Omental fat pad (tissue), 4 donors: ENCODE data around the gene STIMATE. TPM values are rescaled to one million over a fixed set of nuclear protein-coding genes. Genes with fewer than 3 reads are reported as not detected.

Source experiments
- ATAC-seq: fragments of 150-250 bp; one replicate; pipeline ENCODE4 v1.9.1; 2016; ENCODE audit warnings: mild to moderate bottlenecking, moderate library complexity; ENCODE audit not compliant: low FRiP score
- DNase-seq: peaks from one replicate; pipeline ENCODE4 v3.0.0-alpha.2; 2019; ENCODE audit warnings: low spot score
- total RNA-seq, 4 donors: library from RNA; depleted of rRNA; stranded (reverse); fragments of >200 nt; gene quantifications; one replicate each; pipeline ENCODE4 v1.1.0, GENCODE V29; 2016
- TF ChIP-seq, protein P1 (sequence below), 3 donors: fragments of 450-650 bp; IDR thresholded peaks; one replicate each; pipeline ENCODE4 v1.5.1; 2016 to 2017; ENCODE audit warnings: antibody characterized with exemption in 3 of 3, mild to moderate bottlenecking in 3 of 3, moderate library complexity in 2 of 3

The STIMATE gene
- total RNA-seq, 4 donors from 2014 or later, result 15.1 to 34.7 (median 18.8) TPM

DNA sequence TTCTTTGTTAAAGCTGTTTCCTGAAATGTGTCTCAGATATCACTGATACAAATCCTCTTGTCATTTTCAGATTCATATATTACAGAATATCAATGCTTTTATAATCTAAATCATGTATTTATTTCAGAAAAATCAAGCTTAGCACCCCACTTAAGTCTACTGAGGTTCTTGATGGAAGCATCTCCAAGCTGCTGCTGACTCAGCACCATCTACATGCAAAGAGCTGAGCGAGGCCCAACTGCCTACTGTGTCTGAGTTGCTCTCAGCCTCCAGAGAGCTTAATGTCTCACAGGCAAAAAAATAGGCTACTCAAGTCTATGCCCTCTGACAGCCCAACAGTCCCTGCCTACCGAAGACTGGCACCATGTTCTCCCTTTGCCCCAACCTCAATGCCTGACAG lies 29.2 kb upstream of the STIMATE start:
- no peak for ATAC-seq
- TF ChIP-seq, protein P1, sequence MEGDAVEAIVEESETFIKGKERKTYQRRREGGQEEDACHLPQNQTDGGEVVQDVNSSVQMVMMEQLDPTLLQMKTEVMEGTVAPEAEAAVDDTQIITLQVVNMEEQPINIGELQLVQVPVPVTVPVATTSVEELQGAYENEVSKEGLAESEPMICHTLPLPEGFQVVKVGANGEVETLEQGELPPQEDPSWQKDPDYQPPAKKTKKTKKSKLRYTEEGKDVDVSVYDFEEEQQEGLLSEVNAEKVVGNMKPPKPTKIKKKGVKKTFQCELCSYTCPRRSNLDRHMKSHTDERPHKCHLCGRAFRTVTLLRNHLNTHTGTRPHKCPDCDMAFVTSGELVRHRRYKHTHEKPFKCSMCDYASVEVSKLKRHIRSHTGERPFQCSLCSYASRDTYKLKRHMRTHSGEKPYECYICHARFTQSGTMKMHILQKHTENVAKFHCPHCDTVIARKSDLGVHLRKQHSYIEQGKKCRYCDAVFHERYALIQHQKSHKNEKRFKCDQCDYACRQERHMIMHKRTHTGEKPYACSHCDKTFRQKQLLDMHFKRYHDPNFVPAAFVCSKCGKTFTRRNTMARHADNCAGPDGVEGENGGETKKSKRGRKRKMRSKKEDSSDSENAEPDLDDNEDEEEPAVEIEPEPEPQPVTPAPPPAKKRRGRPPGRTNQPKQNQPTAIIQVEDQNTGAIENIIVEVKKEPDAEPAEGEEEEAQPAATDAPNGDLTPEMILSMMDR (IDR thresholded peaks at IDR 0.05), result no peak
- DNase-seq, result no peak

DNA sequence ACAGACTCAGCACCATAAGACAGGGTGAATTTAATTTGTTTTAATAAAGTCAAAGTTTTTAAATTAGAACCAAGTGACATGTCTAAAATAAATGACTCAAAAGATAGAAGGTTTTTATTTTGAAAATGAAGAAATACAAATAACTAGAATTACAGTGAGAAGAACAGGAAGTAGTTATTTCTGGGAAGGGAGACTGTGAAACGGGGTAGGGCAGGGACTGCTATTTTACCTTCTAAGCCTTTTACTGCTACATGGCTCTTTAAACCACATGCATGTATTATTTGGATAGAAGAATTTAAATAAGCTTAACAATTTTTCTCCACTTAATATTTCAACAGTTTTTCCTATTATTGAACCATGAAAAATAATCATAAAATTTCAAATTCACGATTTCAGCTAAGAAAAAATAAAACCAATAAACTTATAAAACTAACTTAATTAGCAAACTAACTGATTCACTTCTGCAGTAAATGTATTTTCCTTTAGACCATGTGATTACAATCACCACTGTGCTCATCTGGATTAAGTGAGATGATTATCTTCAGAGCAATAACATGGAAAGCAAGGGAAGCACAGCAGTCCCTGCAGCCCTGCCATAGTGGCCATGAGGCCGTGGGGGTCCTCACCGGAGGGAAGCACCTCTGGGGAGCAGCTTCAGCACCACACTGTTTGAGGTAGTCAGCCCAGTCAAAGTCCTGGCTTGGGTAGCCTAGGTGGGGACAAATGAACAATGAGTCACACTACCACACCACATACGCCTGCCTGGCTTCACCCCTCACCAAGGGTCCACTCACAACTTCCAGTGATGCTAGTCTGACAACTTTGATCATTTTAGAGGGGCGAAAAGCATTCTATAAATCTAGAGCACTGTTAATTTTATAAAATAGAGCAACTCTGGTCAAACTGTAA lies 28.3 kb upstream of the STIMATE start:
- ATAC-seq, result no peak
- TF ChIP-seq, protein P1 (IDR thresholded peaks at IDR 0.05), result no peak
- DNase-seq, result no peak

DNA sequence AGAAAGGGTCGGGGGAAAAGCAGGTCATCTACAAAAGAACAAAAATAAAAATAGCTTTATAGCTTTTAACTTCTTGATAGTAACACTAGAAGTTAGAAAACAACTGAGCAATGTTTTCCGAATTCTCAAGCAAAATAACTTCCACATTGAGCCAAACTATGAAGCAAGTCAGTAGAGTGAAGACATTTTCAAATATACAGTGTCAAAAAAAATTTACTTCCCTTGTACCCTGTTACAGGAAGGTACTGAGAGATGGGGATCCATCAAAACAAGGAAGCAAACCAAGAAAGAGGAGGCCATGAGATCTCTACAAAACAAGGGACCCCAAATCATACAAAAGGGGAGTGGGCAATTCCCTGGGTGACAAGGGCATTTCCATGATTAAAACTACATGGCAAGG lies 26.6 kb upstream of the STIMATE start:
- TF ChIP-seq, protein P1 (IDR thresholded peaks at IDR 0.05), result no peak
- DNase-seq, result no peak
- no peak for ATAC-seq

DNA sequence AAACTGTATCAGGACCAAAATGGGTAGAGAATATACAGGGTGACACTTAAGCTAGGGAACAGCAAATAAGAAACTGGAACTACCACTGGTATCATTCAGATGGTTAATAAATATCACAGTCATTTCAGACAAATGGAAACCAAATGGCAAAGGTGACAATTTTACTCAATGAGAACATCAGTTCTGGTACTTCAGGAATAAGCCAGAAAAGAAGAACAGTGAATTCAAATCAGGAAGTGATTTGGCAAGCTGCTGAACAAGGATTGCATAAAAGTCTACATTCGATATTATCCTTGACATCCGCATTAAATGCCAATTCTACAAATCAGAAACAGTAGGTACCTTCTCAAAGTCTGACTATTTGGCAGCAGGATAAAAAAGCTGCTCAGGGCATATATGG lies 23.5 kb upstream of the STIMATE start:
- TF ChIP-seq, protein P1 (IDR thresholded peaks at IDR 0.05), result no peak
- DNase-seq (no peak), ATAC-seq (no peak)

DNA sequence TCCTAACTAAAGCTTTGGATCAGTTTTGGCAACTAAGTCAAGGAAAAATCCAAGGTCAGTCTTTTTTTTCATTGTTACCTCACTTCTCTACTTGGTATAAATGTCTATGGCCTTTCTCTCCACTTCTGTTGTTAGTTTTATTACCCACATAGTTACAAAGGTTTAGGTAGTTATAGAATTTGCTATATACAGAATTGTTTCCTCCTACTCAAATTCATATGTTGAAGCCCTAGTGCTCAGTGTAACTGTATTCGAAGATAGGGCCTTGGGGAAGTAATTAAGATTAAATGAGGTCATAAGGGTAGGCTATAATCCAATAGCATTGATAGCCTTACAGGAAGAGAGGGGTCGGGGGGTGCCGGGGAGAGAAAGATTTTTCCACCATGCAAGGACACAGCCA lies 19.7 kb upstream of the STIMATE start:
- TF ChIP-seq, protein P1 (IDR thresholded peaks at IDR 0.05), result no peak
- DNase-seq, result no peak
- no peak for ATAC-seq

DNA sequence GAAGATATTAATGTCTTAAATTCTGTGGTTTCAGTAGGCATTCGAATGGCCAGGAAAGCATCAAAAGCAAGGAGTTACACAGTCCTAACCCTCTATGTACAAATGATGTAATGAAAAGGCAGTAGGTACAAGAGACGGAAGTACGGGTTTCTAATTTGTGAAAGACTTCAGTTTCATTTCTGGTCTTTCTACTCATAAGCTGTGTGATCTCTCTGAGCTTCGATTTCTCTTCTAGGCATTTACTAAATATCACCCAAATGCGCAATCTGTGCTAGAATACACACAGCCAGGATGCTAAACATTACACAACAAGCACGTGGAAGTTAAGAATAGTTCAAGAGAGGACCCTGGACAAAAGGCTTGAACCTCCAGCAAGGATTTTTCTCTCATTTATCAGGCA lies 17.9 kb upstream of the STIMATE start:
- TF ChIP-seq, protein P1 (IDR thresholded peaks at IDR 0.05), result no peak
- ATAC-seq (no peak), DNase-seq (no peak)
